ENCODE measurements around the gene TAF11L14.
"Not testable (repeated sequence)": the region's sequence is repeated elsewhere in the genome, so short reads cannot be mapped to it uniquely, and the experiment has no call there.

DNA sequence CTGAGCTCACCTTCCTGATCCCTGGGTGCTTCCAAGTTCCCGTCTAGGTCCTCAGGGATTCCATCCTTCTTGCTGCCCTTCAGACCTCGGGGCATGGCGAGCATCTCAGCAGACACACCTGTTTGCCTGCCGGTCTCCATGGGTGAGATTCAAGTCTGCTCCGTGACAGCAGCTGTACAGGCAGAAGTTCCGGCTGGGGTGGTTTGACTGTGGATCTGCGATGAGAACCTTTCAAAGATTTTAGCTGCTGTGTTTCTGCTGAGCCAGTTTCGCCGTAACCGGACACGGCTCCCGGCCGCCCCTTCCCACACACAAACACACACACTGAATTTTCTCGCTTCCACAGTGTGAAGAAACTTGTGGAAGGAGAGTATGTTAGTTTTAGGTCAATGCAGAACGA, 40.0 kb upstream of the TAF11L14 start, which contains the start of gene TAF11L9:
- TF ChIP-seq, protein P1, sequence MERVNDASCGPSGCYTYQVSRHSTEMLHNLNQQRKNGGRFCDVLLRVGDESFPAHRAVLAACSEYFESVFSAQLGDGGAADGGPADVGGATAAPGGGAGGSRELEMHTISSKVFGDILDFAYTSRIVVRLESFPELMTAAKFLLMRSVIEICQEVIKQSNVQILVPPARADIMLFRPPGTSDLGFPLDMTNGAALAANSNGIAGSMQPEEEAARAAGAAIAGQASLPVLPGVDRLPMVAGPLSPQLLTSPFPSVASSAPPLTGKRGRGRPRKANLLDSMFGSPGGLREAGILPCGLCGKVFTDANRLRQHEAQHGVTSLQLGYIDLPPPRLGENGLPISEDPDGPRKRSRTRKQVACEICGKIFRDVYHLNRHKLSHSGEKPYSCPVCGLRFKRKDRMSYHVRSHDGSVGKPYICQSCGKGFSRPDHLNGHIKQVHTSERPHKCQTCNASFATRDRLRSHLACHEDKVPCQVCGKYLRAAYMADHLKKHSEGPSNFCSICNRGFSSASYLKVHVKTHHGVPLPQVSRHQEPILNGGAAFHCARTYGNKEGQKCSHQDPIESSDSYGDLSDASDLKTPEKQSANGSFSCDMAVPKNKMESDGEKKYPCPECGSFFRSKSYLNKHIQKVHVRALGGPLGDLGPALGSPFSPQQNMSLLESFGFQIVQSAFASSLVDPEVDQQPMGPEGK (CRISPR knock-in tag; IDR thresholded peaks at IDR 0.05; ENCODE audit: borderline replicate concordance): not testable (repeated sequence)
- TF ChIP-seq ZNF70, ZFP30 (CRISPR knock-in tag; IDR thresholded peaks at IDR 0.05): not testable (repeated sequence)

Data from SK-N-SH treated with all-trans-retinoic acid at 6 μM for 48 hours (cell line).